GM23338 (cell line): ENCODE measurements around the gene RXFP4. TPM values are rescaled to one million over a fixed set of nuclear protein-coding genes. Genes with fewer than 3 reads are reported as not detected.
A peak's percentile ranks its signal among the peaks of the same experiment; 100 is the strongest.

Experiments
- ATAC-seq: fragments of 200-7000 bp; cut with Tn5 transposase; 3 replicates; pipeline ENCODE4 v1.9.1; 2020
- DNase-seq: peaks from one replicate; pipeline ENCODE4 v3.0.0-alpha.2; 2015; ENCODE audit warnings: low spot score
- H2AFZ ChIP-seq: fragments of 200-600 bp; sonication (generic); 2 replicates; pipeline ENCODE4 v1.8.0; 2016; ENCODE audit warnings: antibody characterized with exemption, mild to moderate bottlenecking, moderate library complexity
- H3F3A ChIP-seq: fragments of 200-600 bp; sonication (generic); replicated peaks from 2 replicates; pipeline ENCODE4 v1.8.0; 2017; ENCODE audit warnings: antibody characterized with exemption, mixed run types, low read depth
- H3K27ac ChIP-seq: fragments of 200-600 bp; sonication (generic); 2 replicates; pipeline ENCODE4 v1.6.1; 2016; ENCODE audit warnings: low read depth
- H3K27me3 ChIP-seq: fragments of 200-600 bp; sonication (generic); 2 replicates; pipeline ENCODE4 v1.8.0; 2016; ENCODE audit warnings: mild to moderate bottlenecking, mixed run types, moderate library complexity; ENCODE audit not compliant: insufficient read depth
- H3K36me3 ChIP-seq: fragments of 200-600 bp; sonication (generic); 2 replicates; pipeline ENCODE4 v1.8.0; 2016; ENCODE audit warnings: mild to moderate bottlenecking; ENCODE audit not compliant: insufficient read depth
- H3K4me1 ChIP-seq: fragments of 200-600 bp; sonication (generic); 2 replicates; pipeline ENCODE4 v1.8.0; 2016; ENCODE audit warnings: mild to moderate bottlenecking, moderate library complexity; ENCODE audit not compliant: insufficient read depth
- H3K4me2 ChIP-seq: fragments of 200-600 bp; sonication (generic); 2 replicates; pipeline ENCODE4 v1.7.1; 2017; ENCODE audit warnings: mixed run types
- H3K4me3 ChIP-seq: fragments of 200-600 bp; sonication (generic); 2 replicates; pipeline ENCODE4 v1.6.1; 2016; ENCODE audit warnings: mixed run types
- H3K79me2 ChIP-seq: fragments of 200-600 bp; sonication (generic); replicated peaks from 2 replicates; pipeline ENCODE4 v1.8.0; 2017; ENCODE audit warnings: mild to moderate bottlenecking; ENCODE audit not compliant: insufficient read depth
- H3K9me2 ChIP-seq: fragments of 200-600 bp; sonication (generic); 2 replicates; pipeline ENCODE4 v1.8.0; 2017; ENCODE audit not compliant: insufficient read depth
- H4K20me1 ChIP-seq: fragments of 200-600 bp; sonication (generic); replicated peaks from 2 replicates; pipeline ENCODE4 v1.8.0; 2017; ENCODE audit warnings: mild to moderate bottlenecking; ENCODE audit not compliant: insufficient read depth
- H3K27ac Mint-ChIP-seq: 2 replicates; pipeline ENCODE4 v1.8.0; 2020; ENCODE audit warnings: inconsistent platforms, mild to moderate bottlenecking, moderate library complexity, mixed read lengths
- H3K27me3 Mint-ChIP-seq: 3 replicates; pipeline ENCODE4 v1.8.0; 2022; ENCODE audit warnings: low read depth, mild to moderate bottlenecking, moderate library complexity, mixed read lengths, inconsistent platforms; ENCODE audit not compliant: insufficient read depth, poor library complexity
- H3K36me3 Mint-ChIP-seq: 3 replicates; pipeline ENCODE4 v1.8.0; 2021; ENCODE audit warnings: low read depth, mild to moderate bottlenecking, inconsistent platforms, moderate library complexity, mixed read lengths
- H3K4me1 Mint-ChIP-seq: 3 replicates; pipeline ENCODE4 v1.8.0; 2020; ENCODE audit warnings: mild to moderate bottlenecking, inconsistent platforms, mixed read lengths
- H3K4me3 Mint-ChIP-seq: 3 replicates; pipeline ENCODE4 v1.8.0; 2021; ENCODE audit warnings: moderate library complexity, mild to moderate bottlenecking, inconsistent platforms, mixed read lengths
- H3K9me3 Mint-ChIP-seq: 3 replicates; pipeline ENCODE4 v1.8.0; 2020; ENCODE audit warnings: moderate library complexity, mild to moderate bottlenecking, inconsistent platforms, mixed read lengths
- CREB1 ChIP-seq: fragments of 250-450 bp; sonication (Bioruptor Pico); IDR thresholded peaks from 2 replicates; pipeline ENCODE4 v1.5.0; 2020; ENCODE audit warnings: low read depth, mild to moderate bottlenecking, moderate library complexity
- EZH2 ChIP-seq: fragments of 200-600 bp; sonication (generic); IDR thresholded peaks from one replicate; pipeline ENCODE4 v1.8.0; 2017; ENCODE audit warnings: antibody characterized with exemption, mild to moderate bottlenecking, low read depth; ENCODE audit not compliant: unreplicated experiment
- JUNB ChIP-seq: IDR thresholded peaks from one replicate; pipeline ENCODE4 v1.6.1; 2016; ENCODE audit warnings: antibody characterized with exemption; ENCODE audit not compliant: unreplicated experiment
- NANOG ChIP-seq: IDR thresholded peaks from 2 replicates; pipeline ENCODE4 v1.6.1; 2016; ENCODE audit warnings: antibody characterized with exemption, borderline replicate concordance
- POLR2AphosphoS5 ChIP-seq: IDR thresholded peaks from 2 replicates; pipeline ENCODE4 v1.6.1; 2016; ENCODE audit warnings: antibody characterized with exemption, low read depth
- STAT1 ChIP-seq: IDR thresholded peaks from one replicate; pipeline ENCODE4 v1.6.1; 2016; ENCODE audit warnings: antibody characterized with exemption; ENCODE audit not compliant: unreplicated experiment
- ZNF114 ChIP-seq: fragments of 250-450 bp; sonication (Bioruptor Pico); IDR thresholded peaks from 2 replicates; pipeline ENCODE4 v1.5.0; 2020; ENCODE audit warnings: mild to moderate bottlenecking, moderate library complexity
- ZNF331 ChIP-seq: fragments of 250-450 bp; sonication (Bioruptor Pico); IDR thresholded peaks from 2 replicates; pipeline ENCODE4 v1.5.0; 2020; ENCODE audit warnings: low read depth, mild to moderate bottlenecking, moderate library complexity
- long read RNA-seq: library from polyadenylated mRNA; unstranded; transcript quantifications from one replicate; pipeline ENCODE4 v2.0.0, GENCODE V29; 2020; ENCODE audit not compliant: unreplicated experiment
- polyA plus RNA-seq: library from polyadenylated mRNA; unstranded; fragments of >200 nt; fragmentation: Nextera tagmentation; extraction: Ambion mirVana; gene quantifications from 2 replicates; pipeline ENCODE4 v1.2.1, GENCODE V29; 2016
- total RNA-seq: library from RNA; depleted of rRNA; stranded (reverse); fragments of >200 nt; shearing (Covaris generic); gene quantifications from 2 replicates; pipeline ENCODE4 v1.2.3, GENCODE V29; 2014; rRNA removed
- TF ChIP-seq, protein P1 (sequence below): IDR thresholded peaks from 2 replicates; pipeline ENCODE4 v1.6.1; 2016; ENCODE audit warnings: antibody characterized with exemption
- TF ChIP-seq, protein P2 (sequence below): fragments of 250-450 bp; sonication (Bioruptor Pico); IDR thresholded peaks from 2 replicates; pipeline ENCODE4 v1.5.0; 2020; ENCODE audit warnings: mild to moderate bottlenecking, moderate library complexity
- TF ChIP-seq, protein P3 (sequence below), 2 experiments: fragments of 200-600 bp in 1 of 2; sonication (generic) in 1 of 2; conservative IDR thresholded peaks; 2 replicates each; pipeline versions ENCODE4 v1.5.1 to v1.6.1; 2016 to 2017; ENCODE audit warnings: antibody characterized with exemption in 2 of 2, low read depth in 2 of 2, mild to moderate bottlenecking in 2 of 2, moderate library complexity in 1 of 2
- TF ChIP-seq, protein P4 (sequence below): IDR thresholded peaks from one replicate; pipeline ENCODE4 v1.6.1; 2018; ENCODE audit warnings: antibody characterized with exemption; ENCODE audit not compliant: unreplicated experiment

The RXFP4 gene, protein sequence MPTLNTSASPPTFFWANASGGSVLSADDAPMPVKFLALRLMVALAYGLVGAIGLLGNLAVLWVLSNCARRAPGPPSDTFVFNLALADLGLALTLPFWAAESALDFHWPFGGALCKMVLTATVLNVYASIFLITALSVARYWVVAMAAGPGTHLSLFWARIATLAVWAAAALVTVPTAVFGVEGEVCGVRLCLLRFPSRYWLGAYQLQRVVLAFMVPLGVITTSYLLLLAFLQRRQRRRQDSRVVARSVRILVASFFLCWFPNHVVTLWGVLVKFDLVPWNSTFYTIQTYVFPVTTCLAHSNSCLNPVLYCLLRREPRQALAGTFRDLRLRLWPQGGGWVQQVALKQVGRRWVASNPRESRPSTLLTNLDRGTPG
- total RNA-seq = not detected in 2 replicates
- polyA plus RNA-seq = 0.23 TPM in 1 of 2 replicates, not detected in the other
- long read RNA-seq = 0 reads

DNA sequence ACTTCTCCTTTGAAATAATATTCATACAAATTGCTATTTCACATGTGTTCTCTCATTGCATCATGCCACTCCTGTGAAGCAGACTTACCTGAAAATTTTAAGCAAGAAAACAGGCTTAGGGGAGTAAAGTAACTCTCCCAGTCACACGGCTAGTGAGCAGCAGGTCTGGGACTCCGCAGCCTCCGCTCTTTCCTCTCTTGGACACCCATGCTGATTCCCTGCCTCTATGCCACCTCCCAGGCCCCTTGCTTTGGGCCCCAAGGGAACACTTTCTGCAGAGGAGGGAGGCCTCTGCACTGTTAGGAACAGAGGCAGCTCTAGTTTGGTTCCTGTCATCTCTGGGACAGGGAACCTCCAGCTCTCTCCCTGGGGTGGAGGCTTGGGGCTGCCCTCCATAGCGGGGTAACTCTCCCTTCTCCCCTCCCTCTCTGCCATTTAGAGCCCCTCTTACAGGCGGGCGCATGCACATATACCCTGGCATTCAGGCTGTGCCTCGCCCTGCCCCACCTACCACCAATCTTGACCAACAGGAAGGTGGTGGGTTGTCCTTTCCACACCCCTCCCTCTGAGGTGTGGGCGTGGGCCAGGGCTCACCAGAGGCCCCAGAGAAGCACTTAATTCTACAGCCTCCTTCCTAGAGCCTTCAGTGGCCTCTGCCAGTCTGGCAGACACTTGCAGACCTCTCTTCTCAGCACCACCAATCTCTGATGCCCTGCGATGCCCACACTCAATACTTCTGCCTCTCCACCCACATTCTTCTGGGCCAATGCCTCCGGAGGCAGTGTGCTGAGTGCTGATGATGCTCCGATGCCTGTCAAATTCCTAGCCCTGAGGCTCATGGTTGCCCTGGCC, at the start of gene RXFP4:
TSS of gene RXFP4 (plus strand) at position 646 of the 852 bp plus-strand sequence. CDS start at position 718, 72 bp downstream.
- H3K9me2 ChIP-seq = no peaks in the 10 kb centered on the region
- ATAC-seq = peak; percentile 28
- H3K4me2 ChIP-seq = no peak within 1 kb of the TSS
- no peak within 1 kb of the TSS for H2AFZ ChIP-seq
- no peaks in the 10 kb centered on the region for H3K27me3 ChIP-seq
- H3K4me1 ChIP-seq = peaks cover 9% of the 10 kb centered on the region
- H3K4me3 ChIP-seq = no peak within 1 kb of the TSS
- no peaks in the 10 kb centered on the region for H3K36me3 ChIP-seq
- no peaks in the 10 kb centered on the region; the same call in 2 of the 3 replicates for H3K9me3 Mint-ChIP-seq
- no peaks in the 10 kb centered on the region for H3K79me2 ChIP-seq
- peaks cover 28% of the 10 kb centered on the region for H3K27me3 Mint-ChIP-seq
- H3F3A ChIP-seq = no peaks in the 10 kb centered on the region
- DNase-seq = no peak
- peaks cover 46% of the 10 kb centered on the region for H3K4me1 Mint-ChIP-seq
- H3K27ac Mint-ChIP-seq = peak within 1 kb of the TSS; percentile 73
- H4K20me1 ChIP-seq = peaks cover under 1% of the 10 kb centered on the region; the same call in 1 of the 2 replicates
- H3K4me3 Mint-ChIP-seq = no peak within 1 kb of the TSS; the same call in 2 of the 3 replicates
- H3K36me3 Mint-ChIP-seq = peaks cover 3% of the 10 kb centered on the region
- no peak for TF ChIP-seq EZH2
- TF ChIP-seq, protein P1, sequence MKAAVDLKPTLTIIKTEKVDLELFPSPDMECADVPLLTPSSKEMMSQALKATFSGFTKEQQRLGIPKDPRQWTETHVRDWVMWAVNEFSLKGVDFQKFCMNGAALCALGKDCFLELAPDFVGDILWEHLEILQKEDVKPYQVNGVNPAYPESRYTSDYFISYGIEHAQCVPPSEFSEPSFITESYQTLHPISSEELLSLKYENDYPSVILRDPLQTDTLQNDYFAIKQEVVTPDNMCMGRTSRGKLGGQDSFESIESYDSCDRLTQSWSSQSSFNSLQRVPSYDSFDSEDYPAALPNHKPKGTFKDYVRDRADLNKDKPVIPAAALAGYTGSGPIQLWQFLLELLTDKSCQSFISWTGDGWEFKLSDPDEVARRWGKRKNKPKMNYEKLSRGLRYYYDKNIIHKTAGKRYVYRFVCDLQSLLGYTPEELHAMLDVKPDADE = no peak
- no peak for TF ChIP-seq ZNF331 (CRISPR knock-in tag)
- TF ChIP-seq, protein P2, sequence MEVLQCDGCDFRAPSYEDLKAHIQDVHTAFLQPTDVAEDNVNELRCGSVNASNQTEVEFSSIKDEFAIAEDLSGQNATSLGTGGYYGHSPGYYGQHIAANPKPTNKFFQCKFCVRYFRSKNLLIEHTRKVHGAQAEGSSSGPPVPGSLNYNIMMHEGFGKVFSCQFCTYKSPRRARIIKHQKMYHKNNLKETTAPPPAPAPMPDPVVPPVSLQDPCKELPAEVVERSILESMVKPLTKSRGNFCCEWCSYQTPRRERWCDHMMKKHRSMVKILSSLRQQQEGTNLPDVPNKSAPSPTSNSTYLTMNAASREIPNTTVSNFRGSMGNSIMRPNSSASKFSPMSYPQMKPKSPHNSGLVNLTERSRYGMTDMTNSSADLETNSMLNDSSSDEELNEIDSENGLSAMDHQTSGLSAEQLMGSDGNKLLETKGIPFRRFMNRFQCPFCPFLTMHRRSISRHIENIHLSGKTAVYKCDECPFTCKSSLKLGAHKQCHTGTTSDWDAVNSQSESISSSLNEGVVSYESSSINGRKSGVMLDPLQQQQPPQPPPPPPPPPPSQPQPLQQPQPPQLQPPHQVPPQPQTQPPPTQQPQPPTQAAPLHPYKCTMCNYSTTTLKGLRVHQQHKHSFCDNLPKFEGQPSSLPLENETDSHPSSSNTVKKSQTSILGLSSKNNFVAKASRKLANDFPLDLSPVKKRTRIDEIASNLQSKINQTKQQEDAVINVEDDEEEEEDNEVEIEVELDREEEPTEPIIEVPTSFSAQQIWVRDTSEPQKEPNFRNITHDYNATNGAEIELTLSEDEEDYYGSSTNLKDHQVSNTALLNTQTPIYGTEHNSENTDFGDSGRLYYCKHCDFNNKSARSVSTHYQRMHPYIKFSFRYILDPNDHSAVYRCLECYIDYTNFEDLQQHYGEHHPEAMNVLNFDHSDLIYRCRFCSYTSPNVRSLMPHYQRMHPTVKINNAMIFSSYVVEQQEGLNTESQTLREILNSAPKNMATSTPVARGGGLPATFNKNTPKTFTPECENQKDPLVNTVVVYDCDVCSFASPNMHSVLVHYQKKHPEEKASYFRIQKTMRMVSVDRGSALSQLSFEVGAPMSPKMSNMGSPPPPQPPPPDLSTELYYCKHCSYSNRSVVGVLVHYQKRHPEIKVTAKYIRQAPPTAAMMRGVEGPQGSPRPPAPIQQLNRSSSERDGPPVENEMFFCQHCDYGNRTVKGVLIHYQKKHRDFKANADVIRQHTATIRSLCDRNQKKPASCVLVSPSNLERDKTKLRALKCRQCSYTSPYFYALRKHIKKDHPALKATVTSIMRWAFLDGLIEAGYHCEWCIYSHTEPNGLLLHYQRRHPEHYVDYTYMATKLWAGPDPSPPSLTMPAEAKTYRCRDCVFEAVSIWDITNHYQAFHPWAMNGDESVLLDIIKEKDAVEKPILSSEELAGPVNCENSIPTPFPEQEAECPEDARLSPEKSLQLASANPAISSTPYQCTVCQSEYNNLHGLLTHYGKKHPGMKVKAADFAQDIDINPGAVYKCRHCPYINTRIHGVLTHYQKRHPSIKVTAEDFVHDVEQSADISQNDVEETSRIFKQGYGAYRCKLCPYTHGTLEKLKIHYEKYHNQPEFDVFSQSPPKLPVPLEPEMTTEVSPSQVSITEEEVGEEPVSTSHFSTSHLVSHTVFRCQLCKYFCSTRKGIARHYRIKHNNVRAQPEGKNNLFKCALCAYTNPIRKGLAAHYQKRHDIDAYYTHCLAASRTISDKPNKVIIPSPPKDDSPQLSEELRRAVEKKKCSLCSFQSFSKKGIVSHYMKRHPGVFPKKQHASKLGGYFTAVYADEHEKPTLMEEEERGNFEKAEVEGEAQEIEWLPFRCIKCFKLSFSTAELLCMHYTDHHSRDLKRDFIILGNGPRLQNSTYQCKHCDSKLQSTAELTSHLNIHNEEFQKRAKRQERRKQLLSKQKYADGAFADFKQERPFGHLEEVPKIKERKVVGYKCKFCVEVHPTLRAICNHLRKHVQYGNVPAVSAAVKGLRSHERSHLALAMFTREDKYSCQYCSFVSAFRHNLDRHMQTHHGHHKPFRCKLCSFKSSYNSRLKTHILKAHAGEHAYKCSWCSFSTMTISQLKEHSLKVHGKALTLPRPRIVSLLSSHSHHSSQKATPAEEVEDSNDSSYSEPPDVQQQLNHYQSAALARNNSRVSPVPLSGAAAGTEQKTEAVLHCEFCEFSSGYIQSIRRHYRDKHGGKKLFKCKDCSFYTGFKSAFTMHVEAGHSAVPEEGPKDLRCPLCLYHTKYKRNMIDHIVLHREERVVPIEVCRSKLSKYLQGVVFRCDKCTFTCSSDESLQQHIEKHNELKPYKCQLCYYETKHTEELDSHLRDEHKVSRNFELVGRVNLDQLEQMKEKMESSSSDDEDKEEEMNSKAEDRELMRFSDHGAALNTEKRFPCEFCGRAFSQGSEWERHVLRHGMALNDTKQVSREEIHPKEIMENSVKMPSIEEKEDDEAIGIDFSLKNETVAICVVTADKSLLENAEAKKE (CRISPR knock-in tag) = no peak
- no peak for TF ChIP-seq NANOG
- TF ChIP-seq, protein P3, sequence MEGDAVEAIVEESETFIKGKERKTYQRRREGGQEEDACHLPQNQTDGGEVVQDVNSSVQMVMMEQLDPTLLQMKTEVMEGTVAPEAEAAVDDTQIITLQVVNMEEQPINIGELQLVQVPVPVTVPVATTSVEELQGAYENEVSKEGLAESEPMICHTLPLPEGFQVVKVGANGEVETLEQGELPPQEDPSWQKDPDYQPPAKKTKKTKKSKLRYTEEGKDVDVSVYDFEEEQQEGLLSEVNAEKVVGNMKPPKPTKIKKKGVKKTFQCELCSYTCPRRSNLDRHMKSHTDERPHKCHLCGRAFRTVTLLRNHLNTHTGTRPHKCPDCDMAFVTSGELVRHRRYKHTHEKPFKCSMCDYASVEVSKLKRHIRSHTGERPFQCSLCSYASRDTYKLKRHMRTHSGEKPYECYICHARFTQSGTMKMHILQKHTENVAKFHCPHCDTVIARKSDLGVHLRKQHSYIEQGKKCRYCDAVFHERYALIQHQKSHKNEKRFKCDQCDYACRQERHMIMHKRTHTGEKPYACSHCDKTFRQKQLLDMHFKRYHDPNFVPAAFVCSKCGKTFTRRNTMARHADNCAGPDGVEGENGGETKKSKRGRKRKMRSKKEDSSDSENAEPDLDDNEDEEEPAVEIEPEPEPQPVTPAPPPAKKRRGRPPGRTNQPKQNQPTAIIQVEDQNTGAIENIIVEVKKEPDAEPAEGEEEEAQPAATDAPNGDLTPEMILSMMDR (conservative IDR thresholded peaks at IDR 0.05; ENCODE audit: low read depth in 2 of 2) = no peak
- TF ChIP-seq ZNF114 (CRISPR knock-in tag) = no peak
- TF ChIP-seq STAT1 = no peak
- TF ChIP-seq CREB1 (CRISPR knock-in tag) = no peak
- TF ChIP-seq JUNB = no peak
- no peak for TF ChIP-seq POLR2AphosphoS5
- TF ChIP-seq, protein P4, sequence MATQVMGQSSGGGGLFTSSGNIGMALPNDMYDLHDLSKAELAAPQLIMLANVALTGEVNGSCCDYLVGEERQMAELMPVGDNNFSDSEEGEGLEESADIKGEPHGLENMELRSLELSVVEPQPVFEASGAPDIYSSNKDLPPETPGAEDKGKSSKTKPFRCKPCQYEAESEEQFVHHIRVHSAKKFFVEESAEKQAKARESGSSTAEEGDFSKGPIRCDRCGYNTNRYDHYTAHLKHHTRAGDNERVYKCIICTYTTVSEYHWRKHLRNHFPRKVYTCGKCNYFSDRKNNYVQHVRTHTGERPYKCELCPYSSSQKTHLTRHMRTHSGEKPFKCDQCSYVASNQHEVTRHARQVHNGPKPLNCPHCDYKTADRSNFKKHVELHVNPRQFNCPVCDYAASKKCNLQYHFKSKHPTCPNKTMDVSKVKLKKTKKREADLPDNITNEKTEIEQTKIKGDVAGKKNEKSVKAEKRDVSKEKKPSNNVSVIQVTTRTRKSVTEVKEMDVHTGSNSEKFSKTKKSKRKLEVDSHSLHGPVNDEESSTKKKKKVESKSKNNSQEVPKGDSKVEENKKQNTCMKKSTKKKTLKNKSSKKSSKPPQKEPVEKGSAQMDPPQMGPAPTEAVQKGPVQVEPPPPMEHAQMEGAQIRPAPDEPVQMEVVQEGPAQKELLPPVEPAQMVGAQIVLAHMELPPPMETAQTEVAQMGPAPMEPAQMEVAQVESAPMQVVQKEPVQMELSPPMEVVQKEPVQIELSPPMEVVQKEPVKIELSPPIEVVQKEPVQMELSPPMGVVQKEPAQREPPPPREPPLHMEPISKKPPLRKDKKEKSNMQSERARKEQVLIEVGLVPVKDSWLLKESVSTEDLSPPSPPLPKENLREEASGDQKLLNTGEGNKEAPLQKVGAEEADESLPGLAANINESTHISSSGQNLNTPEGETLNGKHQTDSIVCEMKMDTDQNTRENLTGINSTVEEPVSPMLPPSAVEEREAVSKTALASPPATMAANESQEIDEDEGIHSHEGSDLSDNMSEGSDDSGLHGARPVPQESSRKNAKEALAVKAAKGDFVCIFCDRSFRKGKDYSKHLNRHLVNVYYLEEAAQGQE = no peak
- no peak within 1 kb of the TSS for H3K27ac ChIP-seq
